Kidney (tissue), 14 donors: Measurements from ENCODE around the gene CCDC180. TPM values are rescaled to one million over a fixed set of nuclear protein-coding genes. Genes with fewer than 3 reads are reported as not detected.
"Not testable (repeated sequence)": the region's sequence is repeated elsewhere in the genome, so short reads cannot be mapped to it uniquely, and the experiment has no call there.

Experiments used
- DNase-seq, 5 donors: peaks; one replicate each; pipeline ENCODE4 v3.0.0-alpha.2; 2013 to 2020
- FAIRE-seq: peaks from 2 replicates; lab custom pipeline; 2012; peaks lifted over from hg19 to GRCh38; lab: Jason Lieb, UNC
- H3K27ac ChIP-seq, 2 donors: one replicate each; pipeline ENCODE4 v1.7.0; 2013; ENCODE audit warnings: low read depth in 2 of 2, low read length in 2 of 2, inconsistent platforms in 1 of 2
- H3K27me3 ChIP-seq: one replicate; pipeline ENCODE4 v1.7.1; 2013; ENCODE audit warnings: low read length, inconsistent platforms; ENCODE audit not compliant: control insufficient read depth, insufficient read depth
- H3K36me3 ChIP-seq, 3 donors: one replicate each; pipeline versions ENCODE4 v1.7.0 to v1.7.1; 2013; ENCODE audit warnings: low read length in 3 of 3, control low read depth in 1 of 3, inconsistent platforms in 1 of 3; ENCODE audit not compliant: insufficient read depth in 3 of 3, control insufficient read depth in 2 of 3
- H3K4me1 ChIP-seq, 3 donors: one replicate each; pipeline versions ENCODE4 v1.7.0 to v1.7.1; 2013; ENCODE audit warnings: low read length in 3 of 3, inconsistent platforms in 1 of 3, low read depth in 1 of 3; ENCODE audit not compliant: control insufficient read depth in 2 of 3, insufficient read depth in 2 of 3
- H3K4me3 ChIP-seq, 3 donors: one replicate each; pipeline versions ENCODE4 v1.7.0 to v1.8.1; 2013; ENCODE audit warnings: low read length in 3 of 3, control low read depth in 1 of 3, inconsistent platforms in 1 of 3
- H3K9ac ChIP-seq, 3 donors: one replicate each; pipeline versions ENCODE4 v1.7.0 to v1.7.1; 2013; ENCODE audit warnings: low read length in 3 of 3, control low read depth in 1 of 3, inconsistent platforms in 1 of 3
- H3K9me3 ChIP-seq, 3 donors: one replicate each; pipeline versions ENCODE4 v1.7.0 to v1.7.1; 2013; ENCODE audit warnings: low read length in 3 of 3, control low read depth in 1 of 3, inconsistent platforms in 1 of 3; ENCODE audit not compliant: control insufficient read depth in 2 of 3, insufficient read depth in 1 of 3
- CTCF ChIP-seq: IDR thresholded peaks from 3 replicates; pipeline ENCODE4 v1.5.1; 2012; ENCODE audit warnings: mild to moderate bottlenecking, moderate library complexity, borderline replicate concordance; ENCODE audit not compliant: insufficient read depth; ENCODE audit errors: extremely low read depth
- intact Hi-C: fragments of 100-400 bp; cut with DNase I; formaldehyde crosslinking; loops from one replicate; pipeline ENCODE4 v1.11.1; 2022
- polyA plus RNA-seq: library from polyadenylated mRNA; stranded (reverse); fragments of 350-450 nt; fragmentation: Illumina TruSeq; extraction: RNeasy Lipid Tissue Mini Kit (QIAGEN cat#74804); gene quantifications from one replicate; pipeline ENCODE4 v1.2.3, GENCODE V29; 2014; ENCODE audit warnings: low read depth, low replicate concordance; ENCODE audit not compliant: insufficient read depth
- total RNA-seq: library from RNA; stranded (reverse); fragmentation: NEBNext Ultra II Directional; extraction: Animal tissue kit (Norgen Biotek cat#: 25700); gene quantifications from one replicate; pipeline ENCODE4 v1.2.1, GENCODE V29; 2021
- donor health status: control.
- donor health status: control.
- donor health status: control.
- donor health status: control.
- donor health status: control.
- donor health status: DM: yes; HTN: yes; CAD: no.
- donor health status: Normal renal cell carcinoma (clear cell type).

The CCDC180 gene
- total and polyA plus RNA-seq, 2 donors from 2014 or later, result 3.8 to 8.8 TPM

GRCh38 chr9:97332993-97333392 is 25.5 kb downstream of the CCDC180 start:
- Histone ChIP-seq H3K27ac (no peak overlapping the region), H3K27me3 (no peaks in the 10 kb centered on the region), H3K9ac (no peak overlapping the region), H3K9me3 (peaks cover 0 to 8% (median 0%) of the 10 kb centered on the region in 3 donors), H3K4me3 (no peak overlapping the region), H3K36me3 (peaks cover 0 to 6% (median 2%) of the 10 kb centered on the region in 3 donors), H3K4me1 (no peaks in the 10 kb centered on the region)
- TF ChIP-seq CTCF, result no peak
- no peak for FAIRE-seq
- intact Hi-C loops, result no loop called here
- no peak for DNase-seq

GRCh38 chr9:97335622-97336021 is 28.2 kb downstream of the CCDC180 start:
- FAIRE-seq, intact Hi-C loops, DNase-seq, H3K4me1 ChIP-seq, H3K27me3 ChIP-seq, H3K36me3 ChIP-seq, H3K27ac ChIP-seq, H3K9me3 ChIP-seq, H3K9ac ChIP-seq, H3K4me3 ChIP-seq: not testable (repeated sequence)

- Histone ChIP-seq H3K27ac (no peak overlapping the region), H3K4me3 (no peak overlapping the region), H3K4me1 (no peaks in the 10 kb centered on the region), H3K9me3 (no peaks in the 10 kb centered on the region), H3K36me3 (peaks cover 0 to 11% (median 0%) of the 10 kb centered on the region in 3 donors), H3K27me3 (no peaks in the 10 kb centered on the region), H3K9ac (no peak overlapping the region)
- no peak for FAIRE-seq
- no peak for TF ChIP-seq CTCF
- intact Hi-C loops, result no loop called here
- DNase-seq, result no peak
These were observed 41.4 kb downstream of the CCDC180 start for GRCh38 chr9:97348871-97349270.

GRCh38 chr9:97349400-97349799 is 41.9 kb downstream of the CCDC180 start:
- Histone ChIP-seq H3K36me3 (peaks cover 0 to 6% (median 0%) of the 10 kb centered on the region in 3 donors), H3K4me3 (no peak overlapping the region), H3K9me3 (no peaks in the 10 kb centered on the region), H3K4me1 (no peaks in the 10 kb centered on the region), H3K27me3 (no peaks in the 10 kb centered on the region), H3K9ac (no peak overlapping the region), H3K27ac (no peak overlapping the region)
- DNase-seq, result no peak
- FAIRE-seq, result no peak
- intact Hi-C loops, result no loop called here
- TF ChIP-seq CTCF, result no peak
